HFF-Myc (cell line): ENCODE measurements around the gene STAB2.

Source experiments
- DNase-seq: peaks from one replicate; pipeline ENCODE4 v3.0.0-alpha.2; 2011; ENCODE audit warnings: low read depth; ENCODE audit errors: extremely low read depth
- H3K4me3 ChIP-seq: replicated peaks from 2 replicates; pipeline ENCODE4 v1.5.1; 2011; ENCODE audit warnings: low read depth, mild to moderate bottlenecking, control low read depth, low read length
- TF ChIP-seq, protein P1 (sequence below): IDR thresholded peaks from 2 replicates; pipeline ENCODE4 v1.5.1; 2012; ENCODE audit warnings: mild to moderate bottlenecking, low read depth, low read length, control low read depth; ENCODE audit errors: missing control alignments

Gene STAB2

DNA sequence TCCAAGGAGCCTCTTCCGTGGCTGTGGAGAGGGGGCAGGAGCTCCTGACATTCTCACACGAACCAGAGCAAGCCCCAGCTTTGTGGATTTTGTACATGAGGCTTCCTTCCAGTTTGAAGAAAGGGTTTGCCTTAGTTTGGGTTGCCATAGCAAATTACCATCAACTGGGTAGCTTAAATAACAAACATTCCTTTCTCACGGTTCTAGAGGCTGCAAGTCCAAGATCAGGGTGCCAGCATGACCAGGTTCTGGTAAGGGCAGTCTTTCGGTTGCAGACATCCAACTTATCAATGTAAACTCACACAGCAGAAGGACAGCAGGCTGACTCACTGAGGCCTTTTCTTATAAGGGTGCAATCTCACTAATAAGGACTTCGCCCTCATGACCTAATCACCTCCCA is 25.9 kb upstream of the STAB2 start:
- no peak for DNase-seq
- H3K4me3 ChIP-seq = no peak overlapping the region
- TF ChIP-seq, protein P1, sequence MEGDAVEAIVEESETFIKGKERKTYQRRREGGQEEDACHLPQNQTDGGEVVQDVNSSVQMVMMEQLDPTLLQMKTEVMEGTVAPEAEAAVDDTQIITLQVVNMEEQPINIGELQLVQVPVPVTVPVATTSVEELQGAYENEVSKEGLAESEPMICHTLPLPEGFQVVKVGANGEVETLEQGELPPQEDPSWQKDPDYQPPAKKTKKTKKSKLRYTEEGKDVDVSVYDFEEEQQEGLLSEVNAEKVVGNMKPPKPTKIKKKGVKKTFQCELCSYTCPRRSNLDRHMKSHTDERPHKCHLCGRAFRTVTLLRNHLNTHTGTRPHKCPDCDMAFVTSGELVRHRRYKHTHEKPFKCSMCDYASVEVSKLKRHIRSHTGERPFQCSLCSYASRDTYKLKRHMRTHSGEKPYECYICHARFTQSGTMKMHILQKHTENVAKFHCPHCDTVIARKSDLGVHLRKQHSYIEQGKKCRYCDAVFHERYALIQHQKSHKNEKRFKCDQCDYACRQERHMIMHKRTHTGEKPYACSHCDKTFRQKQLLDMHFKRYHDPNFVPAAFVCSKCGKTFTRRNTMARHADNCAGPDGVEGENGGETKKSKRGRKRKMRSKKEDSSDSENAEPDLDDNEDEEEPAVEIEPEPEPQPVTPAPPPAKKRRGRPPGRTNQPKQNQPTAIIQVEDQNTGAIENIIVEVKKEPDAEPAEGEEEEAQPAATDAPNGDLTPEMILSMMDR = no peak

- TF ChIP-seq, protein P1 = no peak
- no peak overlapping the region for H3K4me3 ChIP-seq
- no peak for DNase-seq
Measured at GRCh38 chr12:103566398-103566797, 20.7 kb upstream of the STAB2 start.

DNA sequence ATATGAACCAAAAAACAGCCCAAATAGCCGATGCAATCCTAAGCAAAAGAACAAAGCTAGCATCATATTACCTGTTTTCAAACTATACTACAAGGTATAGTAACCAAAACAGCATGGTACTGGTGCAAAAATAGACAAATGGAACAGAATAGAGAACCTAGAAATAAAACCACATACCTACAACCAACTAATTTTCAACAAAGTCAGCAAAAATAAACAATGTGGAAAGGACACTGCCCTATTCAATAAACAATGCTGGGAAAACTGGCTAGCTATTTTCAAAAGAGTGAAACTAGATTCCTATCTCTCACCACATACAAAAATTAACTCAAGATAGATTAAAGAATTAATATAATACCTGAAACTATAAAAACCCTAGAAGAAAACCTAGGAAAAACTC is 17.8 kb upstream of the STAB2 start:
- H3K4me3 ChIP-seq = no peak overlapping the region
- TF ChIP-seq, protein P1 = no peak
- DNase-seq = no peak

DNA sequence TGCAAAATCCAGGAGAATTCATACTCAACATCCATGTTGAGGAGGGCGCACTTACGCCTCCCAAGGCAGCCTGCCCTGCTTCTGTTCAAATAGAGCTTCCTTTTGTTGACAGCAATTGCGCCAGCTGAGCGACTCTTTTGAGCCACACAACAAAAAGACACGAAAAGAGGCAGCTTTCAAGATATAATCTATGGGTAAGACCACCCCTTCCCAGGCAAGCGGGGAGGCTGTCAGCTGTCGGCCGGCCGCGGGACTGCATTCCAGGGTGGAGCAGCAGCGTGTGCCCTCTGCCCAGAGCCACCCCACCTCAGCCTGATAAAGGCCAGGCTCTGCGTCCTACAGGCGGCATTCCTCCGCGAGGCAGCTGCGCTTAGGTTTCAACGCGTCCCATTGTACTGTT is 15.8 kb upstream of the STAB2 start:
- DNase-seq = no peak
- no peak overlapping the region for H3K4me3 ChIP-seq
- TF ChIP-seq, protein P1 = no peak

DNA sequence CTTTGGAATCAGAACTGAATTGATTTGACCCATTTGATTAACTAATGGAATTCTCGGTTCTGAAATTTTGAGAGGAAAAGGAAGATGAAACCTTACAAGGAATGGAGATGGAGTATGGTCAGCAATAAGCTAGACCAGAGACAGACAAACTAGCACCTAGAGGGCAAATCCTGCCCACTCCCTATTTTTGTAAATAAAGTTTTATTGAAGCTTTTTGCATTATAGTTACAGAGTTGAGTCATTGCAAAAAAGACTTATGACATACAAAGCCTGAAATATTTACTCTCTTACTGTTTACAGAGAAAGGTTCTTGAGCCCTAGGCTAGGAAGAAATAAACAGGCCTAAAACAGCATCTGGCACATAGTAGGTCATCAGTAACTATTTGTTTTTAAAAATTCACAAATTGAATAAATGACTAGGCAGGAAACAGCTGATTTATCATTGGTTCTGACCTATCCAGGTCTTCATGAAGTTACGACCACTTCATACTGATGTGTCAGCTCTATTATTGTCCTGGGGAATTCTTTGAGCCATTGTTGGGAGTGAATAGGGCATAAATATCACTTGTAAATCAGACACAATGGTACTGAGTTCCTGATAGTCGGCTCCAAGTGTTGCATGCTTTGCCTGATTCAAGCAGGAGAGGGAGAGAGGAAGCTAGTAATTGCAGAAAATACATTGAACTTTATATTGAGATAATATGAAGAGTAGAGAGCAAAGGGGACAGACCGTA is 14.6 kb upstream of the STAB2 start:
- TF ChIP-seq, protein P1 = no peak
- DNase-seq = no peak
- no peak overlapping the region for H3K4me3 ChIP-seq

- H3K4me3 ChIP-seq = no peak overlapping the region
- TF ChIP-seq, protein P1 = no peak
- DNase-seq = no peak
Measured at GRCh38 chr12:103573185-103573584, 13.9 kb upstream of the STAB2 start.

DNA sequence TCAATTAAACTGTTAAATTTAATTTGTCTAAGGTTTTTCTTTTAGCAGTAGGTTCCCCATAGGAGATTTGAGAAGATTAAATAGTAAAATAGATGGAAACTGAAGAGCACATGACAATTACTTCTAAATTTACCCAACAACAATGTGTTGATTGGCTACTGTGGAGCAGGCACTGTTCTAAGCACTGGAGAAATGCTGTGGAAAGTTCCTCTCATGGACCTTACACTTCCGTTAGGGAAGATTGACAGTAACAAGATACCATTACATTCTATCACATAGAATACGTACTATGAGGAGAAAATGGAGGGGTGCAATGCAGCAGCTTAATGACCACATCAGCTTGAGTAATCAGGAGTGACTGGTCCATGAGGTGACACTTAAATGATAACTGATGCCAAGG is 8.1 kb upstream of the STAB2 start:
- H3K4me3 ChIP-seq = no peak overlapping the region
- TF ChIP-seq, protein P1 = no peak
- DNase-seq = no peak
